LNCAP (cell line): ENCODE measurements around the gene CADM1.

Experiments used
- CTCF ChIP-seq: fragments of 450-650 bp; IDR thresholded peaks from 2 replicates; pipeline ENCODE4 v1.5.1; 2017; ENCODE audit warnings: mild to moderate bottlenecking

The CADM1 gene

GRCh38 chr11:115488945-115489344 lies 15.3 kb downstream of the CADM1 start:
- TF ChIP-seq CTCF = no peak

GRCh38 chr11:115481528-115481927 lies 22.7 kb downstream of the CADM1 start:
- TF ChIP-seq CTCF = no peak

- TF ChIP-seq CTCF = no peak
Observed at GRCh38 chr11:115480611-115481010, 23.6 kb downstream of the CADM1 start.

- no peak for TF ChIP-seq CTCF
Observed at GRCh38 chr11:115477410-115477809, 26.8 kb downstream of the CADM1 start.

GRCh38 chr11:115476463-115477286 lies 27.5 kb downstream of the CADM1 start:
- no peak for TF ChIP-seq CTCF

- no peak for TF ChIP-seq CTCF
Observed at GRCh38 chr11:115475564-115475963, 28.7 kb downstream of the CADM1 start.

- TF ChIP-seq CTCF = no peak
Observed at GRCh38 chr11:115473167-115473566, 31.0 kb downstream of the CADM1 start.
